GM21381 (cell line): Measurements from ENCODE around the gene RPL13.

Experiments
- ATAC-seq: cut with Tn5 transposase; IDR thresholded peaks from one replicate; pipeline ENCODE4 v1.9.1; 2021; ENCODE audit warnings: mild to moderate bottlenecking, moderate library complexity; ENCODE audit not compliant: unreplicated experiment

Gene RPL13

DNA sequence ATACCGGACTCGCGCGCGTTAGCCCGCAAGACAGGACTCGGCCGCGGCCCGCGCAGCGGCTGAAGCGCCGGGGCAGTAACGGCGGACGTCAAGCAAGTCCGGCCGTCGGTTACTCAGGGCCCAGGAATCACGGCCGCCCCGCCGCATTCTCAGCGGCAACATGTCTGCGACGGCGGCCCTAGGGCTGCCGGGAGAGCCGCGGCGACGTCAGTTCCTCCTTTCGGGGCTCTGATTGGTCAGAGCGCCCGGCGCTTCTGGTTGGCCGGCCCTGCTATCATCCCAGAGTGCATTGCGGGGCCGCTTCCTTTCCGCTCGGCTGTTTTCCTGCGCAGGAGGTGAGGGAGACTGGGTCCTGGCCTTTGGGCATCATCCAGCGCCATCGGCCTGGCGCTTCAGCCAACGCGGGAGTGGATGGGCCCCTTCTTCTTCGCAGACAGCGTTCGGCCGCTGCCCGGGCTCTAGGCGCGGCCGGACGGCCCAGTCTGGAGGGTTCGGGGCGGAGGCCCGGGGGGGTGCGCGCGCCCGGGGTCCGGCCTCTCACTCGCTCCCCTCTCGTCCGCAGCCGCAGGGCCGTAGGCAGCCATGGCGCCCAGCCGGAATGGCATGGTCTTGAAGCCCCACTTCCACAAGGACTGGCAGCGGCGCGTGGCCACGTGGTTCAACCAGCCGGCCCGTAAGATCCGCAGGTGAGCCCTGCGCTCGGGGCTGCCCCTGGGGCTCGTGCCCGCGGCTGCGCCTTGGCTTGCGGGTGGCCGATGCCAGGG lies at the start of gene RPL13:
RPL13 (plus strand) TSS at position 305 of the 764 bp plus-strand sequence; CDS start at position 583, 278 bp downstream.
- peak; percentile 85 for ATAC-seq

GRCh38 chr16:89511374-89511773 lies 49.1 kb upstream of the RPL13 start:
- ATAC-seq, result no peak

DNA sequence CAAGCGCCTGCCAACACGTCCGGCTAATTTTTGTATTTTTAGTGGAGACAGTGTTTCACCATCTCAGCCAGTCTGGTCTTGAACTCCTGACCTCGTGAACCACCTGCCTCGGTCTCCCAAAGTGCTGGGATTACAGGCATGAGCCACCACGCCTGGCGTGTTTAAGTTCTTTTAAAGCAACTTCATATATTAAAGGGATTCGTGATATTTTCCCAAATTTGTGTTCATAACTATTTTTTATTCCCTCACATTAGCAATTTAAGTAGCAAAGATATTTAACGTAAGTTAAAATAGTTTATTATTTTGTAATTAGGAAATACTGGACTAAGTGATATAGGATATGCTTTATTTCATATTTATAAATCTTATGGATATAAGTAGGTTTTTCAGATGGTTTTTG lies 48.0 kb upstream of the RPL13 start:
- ATAC-seq, result no peak

- no peak for ATAC-seq
Measured at GRCh38 chr16:89517128-89517527, 43.4 kb upstream of the RPL13 start.

DNA sequence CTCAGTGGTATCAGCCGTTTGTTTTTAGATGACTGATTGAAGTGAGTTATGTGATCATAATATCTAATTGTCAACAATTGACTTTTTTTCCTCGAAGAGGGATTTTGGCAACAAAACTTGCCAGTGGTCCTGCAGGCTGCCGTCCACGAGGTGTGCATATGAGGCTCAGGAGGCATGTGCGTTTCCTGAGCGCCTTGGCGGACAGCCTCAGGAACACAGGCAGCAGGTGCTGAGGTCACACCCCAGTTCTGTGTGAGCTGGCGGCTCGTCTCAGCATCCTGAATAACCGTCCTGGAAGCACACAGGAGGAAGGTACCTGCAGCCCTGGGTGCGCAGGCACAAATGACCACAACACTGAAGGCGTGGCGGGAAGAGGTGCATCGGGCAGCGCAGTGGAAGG lies 40.6 kb upstream of the RPL13 start:
- ATAC-seq, result no peak

GRCh38 chr16:89522287-89522686 lies 38.2 kb upstream of the RPL13 start:
- ATAC-seq, result no peak

GRCh38 chr16:89523680-89524344 lies 36.7 kb upstream of the RPL13 start:
- ATAC-seq, result no peak

GRCh38 chr16:89525146-89525913 lies 35.2 kb upstream of the RPL13 start:
- ATAC-seq, result no peak

DNA sequence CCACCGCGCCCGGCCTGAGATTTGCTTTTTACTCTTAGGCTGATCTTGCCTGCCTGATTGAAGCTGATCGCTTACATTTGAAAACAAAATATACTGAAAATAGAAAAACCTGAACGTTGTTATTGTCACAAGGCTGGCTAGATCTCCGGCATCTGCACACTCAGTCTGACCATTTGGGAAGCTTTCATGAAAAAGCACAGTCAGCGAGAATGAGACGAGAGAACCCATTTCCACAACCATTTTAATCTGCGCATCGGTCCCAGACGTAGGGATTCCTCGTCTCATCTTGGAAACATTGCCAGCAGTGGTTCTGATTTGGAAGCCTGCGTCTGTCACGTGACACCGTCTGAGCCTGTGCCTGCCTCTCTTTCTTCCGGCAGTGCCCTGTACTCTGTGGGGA lies 31.4 kb upstream of the RPL13 start:
- no peak for ATAC-seq

DNA sequence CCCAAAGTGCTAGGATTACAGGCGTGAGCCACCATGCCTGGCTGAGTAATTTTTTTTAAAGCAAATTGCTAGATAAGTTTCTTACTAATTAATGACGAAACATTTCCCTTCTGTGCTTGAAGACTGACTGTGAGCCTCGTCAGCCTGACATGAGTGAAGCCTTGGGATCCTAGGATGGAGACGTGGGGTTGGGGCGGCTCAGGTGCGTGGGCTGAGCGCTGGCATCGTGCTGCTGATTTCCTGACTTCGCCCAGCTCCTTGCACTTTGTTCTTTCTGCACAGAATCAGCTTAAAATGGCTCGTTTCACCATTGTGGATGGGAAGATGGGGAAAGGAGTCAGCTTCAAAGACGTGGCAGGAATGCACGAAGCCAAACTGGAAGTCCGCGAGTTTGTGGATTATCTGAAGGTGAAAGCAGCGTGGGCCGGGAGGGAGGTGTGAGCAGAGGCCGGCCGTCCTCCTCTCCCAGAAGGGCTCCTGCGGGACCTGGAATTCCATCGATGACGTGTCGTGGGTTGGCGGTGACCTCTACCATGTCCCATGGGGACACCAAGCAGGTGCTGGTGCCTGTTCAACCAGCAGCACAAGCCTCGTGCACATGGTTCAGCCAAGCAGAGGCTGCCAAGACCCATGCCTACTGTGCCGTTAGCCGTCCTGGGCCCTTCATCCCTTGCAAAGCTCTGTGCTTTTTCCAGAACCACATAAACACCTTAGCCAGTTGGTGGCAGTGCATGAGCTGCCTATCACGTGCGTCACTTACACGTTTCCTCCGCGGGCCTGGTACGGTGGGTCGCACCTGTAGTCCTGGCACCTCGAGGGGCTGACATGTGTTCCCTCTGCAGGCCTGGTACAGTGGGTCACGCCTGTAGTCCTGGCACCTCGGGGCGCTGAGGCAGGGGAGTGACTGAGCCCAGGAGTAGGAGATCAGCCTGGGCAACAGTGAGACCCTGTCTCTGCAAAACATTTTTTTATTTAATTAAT lies 29.8 kb upstream of the RPL13 start:
- no peak for ATAC-seq

DNA sequence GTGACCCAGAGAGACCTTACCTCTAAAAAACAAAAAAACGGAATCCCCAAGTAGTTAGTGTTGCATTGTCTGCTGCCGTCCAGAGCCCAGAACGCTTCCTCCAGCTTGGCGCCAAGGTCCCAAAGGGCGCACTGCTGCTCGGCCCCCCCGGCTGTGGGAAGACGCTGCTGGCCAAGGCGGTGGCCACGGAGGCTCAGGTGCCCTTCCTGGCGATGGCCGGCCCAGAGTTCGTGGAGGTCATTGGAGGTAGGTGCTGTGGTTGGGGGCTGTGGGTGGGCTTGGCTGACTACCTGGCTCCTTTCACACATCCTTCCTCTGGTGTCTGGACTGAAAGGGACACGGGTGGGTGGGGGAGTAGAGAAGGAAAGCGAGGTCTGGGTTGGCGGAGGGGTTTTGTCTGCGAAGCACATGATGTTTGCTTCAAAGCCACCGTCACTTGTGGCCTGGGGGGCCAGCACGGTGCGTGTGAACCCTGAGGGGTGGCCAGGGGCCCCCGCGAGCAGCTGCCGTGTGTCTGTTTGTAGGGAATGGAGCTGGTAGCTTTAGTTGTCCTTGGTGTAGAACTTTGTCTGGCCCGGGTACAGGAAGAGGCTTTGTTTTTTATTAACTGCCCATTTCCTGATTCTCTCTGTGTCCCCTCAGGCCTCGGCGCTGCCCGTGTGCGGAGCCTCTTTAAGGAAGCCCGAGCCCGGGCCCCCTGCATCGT lies 28.5 kb upstream of the RPL13 start:
- no peak for ATAC-seq

GRCh38 chr16:89534252-89534756 lies 26.2 kb upstream of the RPL13 start:
- ATAC-seq, result no peak

DNA sequence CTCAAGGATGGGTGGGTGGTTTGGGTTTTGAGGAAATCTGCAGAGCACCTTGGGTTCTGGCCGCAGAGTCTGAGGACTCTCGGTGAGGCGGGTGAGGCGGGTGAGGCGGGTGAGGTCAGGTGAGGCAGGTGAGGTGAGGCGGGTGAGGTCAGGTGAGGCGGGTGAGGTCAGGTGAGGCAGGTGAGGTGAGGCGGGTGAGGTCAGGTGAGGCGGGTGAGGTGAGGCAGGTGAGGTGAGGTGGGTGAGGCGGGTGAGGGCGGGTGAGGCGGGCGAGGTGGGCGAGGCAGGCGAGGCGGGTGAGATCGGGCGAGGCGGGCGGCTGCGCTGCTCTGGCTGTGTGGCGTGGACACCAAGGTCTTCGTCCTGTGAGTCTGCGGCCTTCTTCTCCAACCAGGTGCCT lies 24.1 kb upstream of the RPL13 start:
- no peak for ATAC-seq

- no peak for ATAC-seq
Measured at GRCh38 chr16:89536886-89537548, 23.5 kb upstream of the RPL13 start.

- no peak for ATAC-seq
Measured at GRCh38 chr16:89537549-89537925, 22.9 kb upstream of the RPL13 start.

- no peak for ATAC-seq
Measured at GRCh38 chr16:89538286-89538685, 22.2 kb upstream of the RPL13 start.

DNA sequence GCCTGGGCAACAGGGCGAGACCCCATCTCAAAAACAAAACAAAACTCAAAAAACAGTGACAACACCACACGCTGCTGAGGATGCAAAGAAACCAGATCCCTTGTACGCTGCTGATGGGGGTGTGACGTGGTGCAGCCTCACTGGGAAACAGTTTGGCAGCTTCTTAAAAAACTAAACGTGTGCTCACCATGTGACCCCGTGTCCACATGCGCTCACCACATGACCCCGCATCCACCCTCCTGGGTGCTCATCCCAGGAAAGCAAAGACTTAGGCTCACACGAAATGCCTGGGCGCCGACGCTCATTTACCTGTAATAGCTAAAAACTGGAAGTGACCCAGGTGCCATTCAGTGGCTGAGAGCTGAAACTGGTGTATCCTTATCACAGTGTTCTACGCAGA lies 19.9 kb upstream of the RPL13 start:
- no peak for ATAC-seq

DNA sequence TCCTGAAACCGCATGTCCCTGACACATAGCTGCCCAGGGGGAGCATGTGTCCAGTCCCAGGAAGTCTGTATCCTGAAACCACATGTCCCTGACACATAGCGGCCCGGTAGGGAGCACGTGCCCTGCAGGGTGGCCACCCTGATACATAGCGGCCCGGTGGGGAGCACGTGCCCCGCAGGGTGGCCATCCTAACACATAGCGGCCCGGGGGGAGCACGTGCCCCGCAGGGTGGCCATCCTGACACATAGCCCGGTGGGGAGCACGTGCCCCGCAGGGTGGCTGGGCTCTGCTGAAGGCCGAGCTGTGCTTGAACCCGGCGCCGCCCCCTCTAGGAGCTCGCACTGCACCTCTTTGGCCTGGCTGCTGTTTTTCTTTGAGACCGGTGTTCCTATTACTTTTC lies 18.7 kb upstream of the RPL13 start:
- no peak for ATAC-seq

DNA sequence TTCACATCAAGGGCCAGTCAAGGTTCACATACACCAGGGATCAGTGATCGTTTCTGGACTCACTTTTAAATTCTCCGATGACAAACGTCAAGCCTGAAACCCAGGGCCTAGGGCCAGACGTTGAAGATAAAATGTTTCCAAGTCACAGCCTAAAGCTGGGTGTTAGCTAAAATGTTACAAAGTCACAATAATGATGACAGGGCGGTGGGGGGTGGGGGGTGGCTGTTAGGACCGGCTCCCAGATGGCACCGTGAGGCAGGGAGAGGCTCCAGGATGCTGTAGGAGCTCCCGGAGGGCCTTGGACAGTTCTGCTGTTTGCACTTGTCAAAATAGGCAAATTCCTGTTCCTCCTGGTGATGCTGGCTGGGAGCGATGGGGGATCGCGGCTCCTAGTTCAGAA lies 16.4 kb upstream of the RPL13 start:
- ATAC-seq, result no peak
